ENCODE data around the gene SULT1C4.

GRCh38 chr2:108365656-108366055 lies 12.1 kb upstream of the SULT1C4 start:
- TF ChIP-seq ZNF274 (IDR thresholded peaks at IDR 0.05; ENCODE audit: low read depth, low read length) (no peak), SUZ12 (IDR thresholded peaks at IDR 0.05; ENCODE audit: extremely low read depth, insufficient read depth, insufficient read length) (no peak), YY1 (IDR thresholded peaks at IDR 0.05; ENCODE audit: insufficient read depth, insufficient read length) (no peak)
